Activated naive CD4-positive, alpha-beta T cell treated with anti-CD3 and anti-CD28 coated beads for 36 hours (primary cell): ENCODE data around the gene PLPP7. TPM values are rescaled to one million over a fixed set of nuclear protein-coding genes. Genes with fewer than 3 reads are reported as not detected.
A peak's percentile ranks its signal among the peaks of the same experiment; 100 is the strongest.
"Not testable (repeated sequence)": the region's sequence is repeated elsewhere in the genome, so short reads cannot be mapped to it uniquely, and the experiment has no call there.

Experiments
- CTCF ChIA-PET: fragments of 350-600 bp; sonication (Branson Sonifier 250); formaldehyde crosslinking; loops from one replicate; lab custom pipeline; 2021; ENCODE audit warnings: antibody characterized with exemption; lab: Charles Lee
- DNase-seq: peaks from one replicate; pipeline ENCODE4 v3.0.0-alpha.2; 2020
- H3K27ac Mint-ChIP-seq: one replicate; pipeline ENCODE4 v1.8.0; 2021; ENCODE audit warnings: mild to moderate bottlenecking, mixed read lengths
- H3K27me3 Mint-ChIP-seq: one replicate; pipeline ENCODE4 v1.8.0; 2021; ENCODE audit warnings: low read depth, mixed read lengths
- H3K36me3 Mint-ChIP-seq: one replicate; pipeline ENCODE4 v1.8.0; 2021; ENCODE audit warnings: low read depth, mixed read lengths
- H3K4me1 Mint-ChIP-seq: one replicate; pipeline ENCODE4 v1.8.0; 2021; ENCODE audit warnings: low read depth, mixed read lengths
- H3K4me3 Mint-ChIP-seq: one replicate; pipeline ENCODE4 v1.8.0; 2021; ENCODE audit warnings: mild to moderate bottlenecking, moderate library complexity, mixed read lengths
- H3K9me3 Mint-ChIP-seq: one replicate; pipeline ENCODE4 v1.8.0; 2021; ENCODE audit warnings: mixed read lengths
- intact Hi-C: fragments of 100-400 bp; cut with micrococcal nuclease; formaldehyde crosslinking; loops from one replicate; pipeline ENCODE4 v1.15.1; 2023
- total RNA-seq, 2 experiments: library from RNA; stranded (reverse); gene quantifications; one replicate each; pipeline ENCODE4 v1.2.3, GENCODE V29; 2021

The PLPP7 gene
- total RNA-seq = under 1 TPM; 0.25 to 0.26 TPM

DNA sequence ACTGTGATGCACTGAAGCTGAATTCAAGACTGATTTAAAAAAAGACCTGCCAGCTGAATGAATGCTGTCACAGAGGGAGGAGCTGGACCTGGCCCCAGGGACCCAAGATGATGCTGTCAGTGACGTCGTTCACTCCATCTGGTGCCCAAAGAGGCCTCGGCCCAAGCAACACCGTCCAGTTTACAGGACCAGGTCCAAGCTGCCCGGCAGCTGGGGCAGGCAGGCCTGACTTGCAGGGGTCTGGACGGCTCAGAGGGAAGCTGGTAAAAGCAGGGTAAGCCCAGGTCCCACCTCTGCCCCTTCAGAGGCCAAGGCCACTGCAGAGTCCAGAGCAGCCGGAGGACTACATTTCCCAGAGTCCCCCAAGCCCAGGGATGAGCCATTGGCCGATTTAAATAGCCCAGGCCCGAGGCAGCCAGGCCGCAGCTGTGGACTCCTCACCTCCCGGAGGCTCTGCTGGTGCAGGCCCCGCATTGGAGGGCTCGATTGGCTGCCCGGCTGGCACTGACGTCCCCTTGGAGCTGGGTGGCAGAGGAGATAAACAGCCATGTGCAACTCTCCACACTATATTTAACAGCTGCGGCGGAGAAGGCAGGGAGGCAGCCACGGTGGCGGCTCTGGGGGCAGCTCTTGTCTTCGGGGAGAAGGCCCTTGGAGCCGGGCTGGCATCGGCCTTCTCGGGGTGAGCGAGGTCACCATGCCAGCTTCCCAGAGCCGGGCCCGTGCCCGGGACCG lies at the start of gene PLPP7:
Gene PLPP7 (plus strand): TSS at position 423 of the 735 bp plus-strand sequence. CDS start 275 bp downstream, at position 698.
- peak within 1 kb of the TSS; percentile 36 for H3K4me3 Mint-ChIP-seq
- H3K9me3 Mint-ChIP-seq = no peaks in the 10 kb centered on the region
- CTCF ChIA-PET = interaction anchor here (0.6 to 2.3 kb wide), 3 partner anchors 47 to 116 kb away, joined by 3 to 11 read pairs (median 3); no protein-coding TSS in a partner anchor
- no peak for DNase-seq
- no peak within 1 kb of the TSS for H3K27ac Mint-ChIP-seq
- no peaks in the 10 kb centered on the region for H3K36me3 Mint-ChIP-seq
- intact Hi-C loops = no loop called here
- H3K4me1 Mint-ChIP-seq = no peaks in the 10 kb centered on the region
- H3K27me3 Mint-ChIP-seq = no peaks in the 10 kb centered on the region

DNA sequence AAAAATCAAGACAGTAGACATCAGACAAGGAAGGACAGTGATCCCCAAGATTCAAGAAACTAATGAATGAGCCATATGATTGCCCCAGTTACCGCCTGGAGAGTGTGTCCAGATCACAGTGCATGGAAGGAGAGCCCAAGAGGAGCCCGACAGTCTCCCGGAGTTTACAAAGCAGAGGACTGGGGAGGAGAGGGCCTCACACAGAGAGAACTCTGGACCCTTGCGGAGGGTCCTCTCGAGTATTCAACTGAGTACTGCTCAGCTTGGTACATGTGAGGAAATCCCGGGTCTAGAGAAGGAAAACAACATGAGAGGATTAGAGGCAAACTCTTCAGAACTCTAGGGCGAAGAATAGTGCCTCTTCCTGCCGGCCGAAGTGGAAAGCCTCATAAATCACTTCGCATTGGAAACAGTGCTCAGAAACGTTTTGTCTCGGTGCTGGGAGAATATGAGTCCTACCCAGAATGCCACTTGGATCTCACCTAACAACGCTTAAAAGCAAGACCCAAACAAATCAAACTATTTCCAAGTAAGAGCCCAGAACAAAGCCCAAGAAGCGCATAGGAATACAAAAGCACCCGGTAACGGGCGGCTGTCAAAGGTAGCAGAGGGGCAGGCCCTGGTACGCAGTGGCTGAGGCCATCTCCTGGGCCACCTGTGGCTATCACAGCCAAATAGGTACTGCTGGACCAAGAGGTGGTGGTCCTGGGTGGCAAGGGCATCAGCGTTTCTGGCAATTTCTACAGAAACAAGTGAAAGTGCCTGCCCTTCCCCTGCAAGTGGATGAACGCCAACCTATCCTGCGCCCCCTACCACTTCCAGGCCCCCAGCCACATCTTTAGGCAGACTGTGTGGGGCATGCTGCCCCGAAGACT lies 49.2 kb upstream of the PLPP7 start:
- no peak overlapping the region for H3K27ac Mint-ChIP-seq
- H3K9me3 Mint-ChIP-seq = peaks cover 3% of the 10 kb centered on the region
- H3K4me3 Mint-ChIP-seq = no peak overlapping the region
- H3K27me3 Mint-ChIP-seq = no peaks in the 10 kb centered on the region
- peaks cover 17% of the 10 kb centered on the region for H3K4me1 Mint-ChIP-seq
- CTCF ChIA-PET = interaction anchor here (0.6 kb wide), 1 partner anchor 31 kb away, joined by 3 read pairs; no protein-coding TSS in a partner anchor
- intact Hi-C loops = no loop called here
- no peak for DNase-seq
- H3K36me3 Mint-ChIP-seq = peaks cover 4% of the 10 kb centered on the region

- CTCF ChIA-PET = interaction anchor here (1.3 kb wide), 1 partner anchor 12 kb away, joined by 3 read pairs; no protein-coding TSS in a partner anchor
- H3K4me3 Mint-ChIP-seq, H3K4me1 Mint-ChIP-seq, DNase-seq, H3K36me3 Mint-ChIP-seq, H3K27ac Mint-ChIP-seq, H3K9me3 Mint-ChIP-seq, intact Hi-C loops, H3K27me3 Mint-ChIP-seq: not testable (repeated sequence)
Observed at GRCh38 chr9:131244331-131244730, 45.2 kb upstream of the PLPP7 start.

GRCh38 chr9:131246618-131247017 lies 42.9 kb upstream of the PLPP7 start:
- H3K36me3 Mint-ChIP-seq = no peaks in the 10 kb centered on the region
- peaks cover 3% of the 10 kb centered on the region for H3K9me3 Mint-ChIP-seq
- CTCF ChIA-PET = interaction anchor here (0.7 to 1.9 kb wide), 3 partner anchors 10 to 496 kb away, joined by 3 to 6 read pairs (median 5); no protein-coding TSS in a partner anchor
- H3K27ac Mint-ChIP-seq = no peak overlapping the region
- no peaks in the 10 kb centered on the region for H3K27me3 Mint-ChIP-seq
- peaks cover 2% of the 10 kb centered on the region for H3K4me1 Mint-ChIP-seq
- intact Hi-C loops = no loop called here
- no peak for DNase-seq
- H3K4me3 Mint-ChIP-seq = no peak overlapping the region

- no peaks in the 10 kb centered on the region for H3K27me3 Mint-ChIP-seq
- peaks cover 29% of the 10 kb centered on the region for H3K4me1 Mint-ChIP-seq
- no peak overlapping the region for H3K27ac Mint-ChIP-seq
- H3K9me3 Mint-ChIP-seq = no peaks in the 10 kb centered on the region
- intact Hi-C loops = loop anchor here (1.0 to 5.0 kb wide), 7 partner anchors 14 to 250 kb away; partner anchors contain the start of gene POMT1
- no peak for DNase-seq
- H3K36me3 Mint-ChIP-seq = peaks cover 1% of the 10 kb centered on the region
- peak overlapping the region; percentile 77 for H3K4me3 Mint-ChIP-seq
- CTCF ChIA-PET = interaction anchor here (1.0 to 2.2 kb wide), 3 partner anchors 14 to 22 kb away, joined by 3 to 6 read pairs (median 3); no protein-coding TSS in a partner anchor
Observed at GRCh38 chr9:131252120-131252519, 37.4 kb upstream of the PLPP7 start.

DNA sequence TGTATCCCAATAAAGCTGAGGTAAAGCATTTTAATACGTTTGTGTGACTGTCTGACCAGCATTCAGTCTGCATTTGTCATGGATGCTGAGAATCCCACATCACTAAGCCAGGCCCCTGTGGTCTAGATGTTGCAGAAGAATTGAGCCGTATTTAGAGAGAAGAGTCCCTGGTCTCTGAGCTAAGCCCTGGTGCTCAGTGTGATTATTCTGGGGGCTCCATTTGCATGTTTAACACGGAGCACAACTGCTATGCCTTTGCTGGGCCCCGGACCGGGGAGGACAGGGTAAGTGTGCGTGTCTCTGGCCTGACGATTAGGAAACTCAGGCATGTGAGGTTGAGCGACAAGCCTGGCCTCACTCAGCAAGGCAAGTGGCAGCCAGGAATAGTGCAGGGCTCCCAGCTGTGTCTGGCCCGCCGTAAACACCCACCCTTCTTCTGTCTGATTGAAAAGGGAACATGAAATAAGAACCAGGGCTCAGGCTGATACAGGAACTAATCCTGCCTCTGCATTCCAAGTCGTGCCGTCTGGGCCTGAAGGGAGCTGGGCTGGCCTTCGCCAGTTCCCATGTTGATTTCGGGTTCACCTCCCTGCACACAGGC lies 35.5 kb upstream of the PLPP7 start:
- Mint-ChIP-seq H3K4me3 (peak overlapping the region; percentile 77), H3K27ac (peak overlapping the region; percentile 87), H3K36me3 (peaks cover 3% of the 10 kb centered on the region), H3K4me1 (peaks cover 41% of the 10 kb centered on the region), H3K9me3 (no peaks in the 10 kb centered on the region), H3K27me3 (no peaks in the 10 kb centered on the region)
- CTCF ChIA-PET = interaction anchor here (1.1 to 1.7 kb wide), 4 partner anchors 13 to 76 kb away, joined by 4 to 12 read pairs (median 4); no protein-coding TSS in a partner anchor
- intact Hi-C loops = loop anchor here (2.0 to 5.0 kb wide), 4 partner anchors 57 to 248 kb away; partner anchors contain the start of gene POMT1
- DNase-seq = no peak

- peak overlapping the region; percentile 79 for H3K27ac Mint-ChIP-seq
- CTCF ChIA-PET = interaction anchor here (1.2 kb wide), 1 partner anchor 16 kb away, joined by 4 read pairs; no protein-coding TSS in a partner anchor
- peak overlapping the region; percentile 97 for H3K4me3 Mint-ChIP-seq
- DNase-seq = no peak
- no peaks in the 10 kb centered on the region for H3K27me3 Mint-ChIP-seq
- H3K9me3 Mint-ChIP-seq = no peaks in the 10 kb centered on the region
- peaks cover 41% of the 10 kb centered on the region for H3K4me1 Mint-ChIP-seq
- intact Hi-C loops = loop anchor here (5.0 kb wide), 3 partner anchors 77 to 248 kb away; partner anchors contain the start of gene POMT1
- H3K36me3 Mint-ChIP-seq = peaks cover 3% of the 10 kb centered on the region
Observed at GRCh38 chr9:131254626-131255025, 34.9 kb upstream of the PLPP7 start.

GRCh38 chr9:131255676-131256197 lies 33.8 kb upstream of the PLPP7 start:
- no peak for DNase-seq
- peak overlapping the region; percentile 97 for H3K4me3 Mint-ChIP-seq
- H3K27me3 Mint-ChIP-seq = no peaks in the 10 kb centered on the region
- H3K36me3 Mint-ChIP-seq = peaks cover 9% of the 10 kb centered on the region
- H3K9me3 Mint-ChIP-seq = no peaks in the 10 kb centered on the region
- peak overlapping the region; percentile 99 for H3K27ac Mint-ChIP-seq
- intact Hi-C loops = loop anchor here (1.0 kb wide), 2 partner anchors 15 to 20 kb away; no protein-coding TSS in a partner anchor
- peaks cover 48% of the 10 kb centered on the region for H3K4me1 Mint-ChIP-seq
- CTCF ChIA-PET = interaction anchor here (0.7 to 3.0 kb wide), 8 partner anchors 8 to 81 kb away, joined by 4 to 12 read pairs (median 8); no protein-coding TSS in a partner anchor

- CTCF ChIA-PET = interaction anchor here (1.1 to 3.0 kb wide), 7 partner anchors 10 to 79 kb away, joined by 5 to 12 read pairs (median 10); no protein-coding TSS in a partner anchor
- H3K27me3 Mint-ChIP-seq = no peaks in the 10 kb centered on the region
- peaks cover 16% of the 10 kb centered on the region for H3K36me3 Mint-ChIP-seq
- DNase-seq = peak; percentile 9
- H3K4me3 Mint-ChIP-seq = peak overlapping the region; percentile 34
- peaks cover 53% of the 10 kb centered on the region for H3K4me1 Mint-ChIP-seq
- intact Hi-C loops = no loop called here
- no peaks in the 10 kb centered on the region for H3K9me3 Mint-ChIP-seq
- H3K27ac Mint-ChIP-seq = peak overlapping the region; percentile 99
Observed at GRCh38 chr9:131257266-131258025, 32.1 kb upstream of the PLPP7 start.

- DNase-seq = peak; percentile 6
- intact Hi-C loops = no loop called here
- Mint-ChIP-seq H3K4me3 (peak overlapping the region; percentile 18), H3K4me1 (peaks cover 53% of the 10 kb centered on the region), H3K36me3 (peaks cover 22% of the 10 kb centered on the region), H3K9me3 (no peaks in the 10 kb centered on the region), H3K27me3 (no peaks in the 10 kb centered on the region), H3K27ac (peak overlapping the region; percentile 99)
- CTCF ChIA-PET = interaction anchor here (1.1 to 3.0 kb wide), 2 partner anchors 20 to 78 kb away, joined by 5 to 10 read pairs; no protein-coding TSS in a partner anchor
Observed at GRCh38 chr9:131258186-131258585, 31.3 kb upstream of the PLPP7 start.
